Measurements from ENCODE around the gene EML6.
A peak's percentile ranks its signal among the peaks of the same experiment; 100 is the strongest.

The EML6 gene

GRCh38 chr2:54997826-54998225 lies 274.4 kb downstream of the EML6 start:
- H3K4me3 ChIP-seq (ENCODE audit: low read depth, low read length): no peak overlapping the region
- peak; percentile 12 for TF ChIP-seq CTCF (IDR thresholded peaks at IDR 0.05; ENCODE audit: insufficient read depth, low read depth, low read length, missing control alignments)
- no peak for DNase-seq (ENCODE audit: low read depth)

- no peak for TF ChIP-seq CTCF (IDR thresholded peaks at IDR 0.05; ENCODE audit: insufficient read depth, low read depth, low read length, missing control alignments)
- DNase-seq (ENCODE audit: low read depth): no peak
- H3K4me3 ChIP-seq (ENCODE audit: low read depth, low read length): no peak overlapping the region
Observed at GRCh38 chr2:54999182-54999581, 275.7 kb downstream of the EML6 start.

- no peak for DNase-seq (ENCODE audit: low read depth)
- TF ChIP-seq CTCF (IDR thresholded peaks at IDR 0.05; ENCODE audit: insufficient read depth, low read depth, low read length, missing control alignments): no peak
- H3K4me3 ChIP-seq (ENCODE audit: low read depth, low read length): no peak overlapping the region
Observed at GRCh38 chr2:55000341-55000740, 276.9 kb downstream of the EML6 start.

- no peak overlapping the region for H3K4me3 ChIP-seq (ENCODE audit: low read depth, low read length)
- TF ChIP-seq CTCF (IDR thresholded peaks at IDR 0.05; ENCODE audit: insufficient read depth, low read depth, low read length, missing control alignments): no peak
- DNase-seq (ENCODE audit: low read depth): no peak
Observed at GRCh38 chr2:55001716-55002115, 278.3 kb downstream of the EML6 start.

GRCh38 chr2:55003706-55004639 lies 280.5 kb downstream of the EML6 start:
- DNase-seq (ENCODE audit: low read depth): no peak
- no peak overlapping the region for H3K4me3 ChIP-seq (ENCODE audit: low read depth, low read length)
- TF ChIP-seq CTCF (IDR thresholded peaks at IDR 0.05; ENCODE audit: insufficient read depth, low read depth, low read length, missing control alignments): no peak

- no peak for DNase-seq (ENCODE audit: low read depth)
- H3K4me3 ChIP-seq (ENCODE audit: low read depth, low read length): no peak overlapping the region
- TF ChIP-seq CTCF (IDR thresholded peaks at IDR 0.05; ENCODE audit: insufficient read depth, low read depth, low read length, missing control alignments): no peak
Observed at GRCh38 chr2:55006306-55006705, 282.8 kb downstream of the EML6 start.

Data from GM12865 (cell line).